ENCODE results near the gene C4orf51.

The C4orf51 gene

GRCh38 chr4:145732895-145733880, 53.2 kb downstream of the C4orf51 start:
- no peaks in the 10 kb centered on the region for H3K36me3 ChIP-seq (ENCODE audit: insufficient read depth, low read depth, low read length)
- H3K27me3 ChIP-seq (ENCODE audit: insufficient read depth, low read length), result no peaks in the 10 kb centered on the region
- H3K9ac ChIP-seq (ENCODE audit: low read depth, low read length), result peak overlapping the region; percentile 85; the same call in 1 of the 2 replicates
- peak overlapping the region; percentile 62 for H3K27ac ChIP-seq (ENCODE audit: low read length)
- H3K4me1 ChIP-seq (ENCODE audit: insufficient read depth, low read length), result peaks cover 21% of the 10 kb centered on the region
- H3K4me3 ChIP-seq (ENCODE audit: low read length), result peak overlapping the region; percentile 61; the same call in 1 of the 2 replicates
- H3K9me3 ChIP-seq (ENCODE audit: insufficient read depth, low read depth, low read length), result no peaks in the 10 kb centered on the region

GRCh38 chr4:145734031-145734430, 54.1 kb downstream of the C4orf51 start:
- H3K27ac ChIP-seq (ENCODE audit: low read length), result no peak overlapping the region
- peak overlapping the region; percentile 84; the same call in 1 of the 2 replicates for H3K9ac ChIP-seq (ENCODE audit: low read depth, low read length)
- peaks cover 21% of the 10 kb centered on the region for H3K4me1 ChIP-seq (ENCODE audit: insufficient read depth, low read length)
- no peaks in the 10 kb centered on the region for H3K9me3 ChIP-seq (ENCODE audit: insufficient read depth, low read depth, low read length)
- H3K27me3 ChIP-seq (ENCODE audit: insufficient read depth, low read length), result no peaks in the 10 kb centered on the region
- H3K36me3 ChIP-seq (ENCODE audit: insufficient read depth, low read depth, low read length), result no peaks in the 10 kb centered on the region
- H3K4me3 ChIP-seq (ENCODE audit: low read length), result peak overlapping the region; percentile 61; the same call in 1 of the 2 replicates

- H3K4me3 ChIP-seq (ENCODE audit: low read length), result no peak overlapping the region
- H3K9me3 ChIP-seq (ENCODE audit: insufficient read depth, low read depth, low read length), result no peaks in the 10 kb centered on the region
- no peak overlapping the region for H3K27ac ChIP-seq (ENCODE audit: low read length)
- no peaks in the 10 kb centered on the region for H3K36me3 ChIP-seq (ENCODE audit: insufficient read depth, low read depth, low read length)
- H3K27me3 ChIP-seq (ENCODE audit: insufficient read depth, low read length), result no peaks in the 10 kb centered on the region
- no peak overlapping the region for H3K9ac ChIP-seq (ENCODE audit: low read depth, low read length)
- H3K4me1 ChIP-seq (ENCODE audit: insufficient read depth, low read length), result peaks cover 21% of the 10 kb centered on the region
Observed at GRCh38 chr4:145734576-145735346, 54.8 kb downstream of the C4orf51 start.

- no peaks in the 10 kb centered on the region for H3K36me3 ChIP-seq (ENCODE audit: insufficient read depth, low read depth, low read length)
- no peak overlapping the region for H3K4me3 ChIP-seq (ENCODE audit: low read length)
- H3K27me3 ChIP-seq (ENCODE audit: insufficient read depth, low read length), result no peaks in the 10 kb centered on the region
- H3K27ac ChIP-seq (ENCODE audit: low read length), result no peak overlapping the region
- H3K9ac ChIP-seq (ENCODE audit: low read depth, low read length), result no peak overlapping the region
- H3K9me3 ChIP-seq (ENCODE audit: insufficient read depth, low read depth, low read length), result no peaks in the 10 kb centered on the region
- peaks cover 21% of the 10 kb centered on the region for H3K4me1 ChIP-seq (ENCODE audit: insufficient read depth, low read length)
Observed at GRCh38 chr4:145735347-145735675, 55.4 kb downstream of the C4orf51 start.

- no peak overlapping the region for H3K9ac ChIP-seq (ENCODE audit: low read depth, low read length)
- peaks cover 25% of the 10 kb centered on the region for H3K4me1 ChIP-seq (ENCODE audit: insufficient read depth, low read length)
- no peak overlapping the region for H3K4me3 ChIP-seq (ENCODE audit: low read length)
- H3K27ac ChIP-seq (ENCODE audit: low read length), result no peak overlapping the region
- H3K27me3 ChIP-seq (ENCODE audit: insufficient read depth, low read length), result no peaks in the 10 kb centered on the region
- H3K9me3 ChIP-seq (ENCODE audit: insufficient read depth, low read depth, low read length), result no peaks in the 10 kb centered on the region
- no peaks in the 10 kb centered on the region for H3K36me3 ChIP-seq (ENCODE audit: insufficient read depth, low read depth, low read length)
Observed at GRCh38 chr4:145735827-145736226, 55.9 kb downstream of the C4orf51 start.

GRCh38 chr4:145736241-145736831, 56.4 kb downstream of the C4orf51 start:
- Histone ChIP-seq H3K27me3 (ENCODE audit: insufficient read depth, low read length) (no peaks in the 10 kb centered on the region), H3K4me3 (ENCODE audit: low read length) (no peak overlapping the region), H3K9me3 (ENCODE audit: insufficient read depth, low read depth, low read length) (no peaks in the 10 kb centered on the region), H3K36me3 (ENCODE audit: insufficient read depth, low read depth, low read length) (no peaks in the 10 kb centered on the region), H3K27ac (ENCODE audit: low read length) (no peak overlapping the region), H3K9ac (ENCODE audit: low read depth, low read length) (no peak overlapping the region), H3K4me1 (ENCODE audit: insufficient read depth, low read length) (peaks cover 26% of the 10 kb centered on the region)

- no peak overlapping the region for H3K4me3 ChIP-seq (ENCODE audit: low read length)
- peaks cover 13% of the 10 kb centered on the region for H3K4me1 ChIP-seq (ENCODE audit: insufficient read depth, low read length)
- no peak overlapping the region for H3K9ac ChIP-seq (ENCODE audit: low read depth, low read length)
- H3K27ac ChIP-seq (ENCODE audit: low read length), result no peak overlapping the region
- no peaks in the 10 kb centered on the region for H3K9me3 ChIP-seq (ENCODE audit: insufficient read depth, low read depth, low read length)
- no peaks in the 10 kb centered on the region for H3K27me3 ChIP-seq (ENCODE audit: insufficient read depth, low read length)
- H3K36me3 ChIP-seq (ENCODE audit: insufficient read depth, low read depth, low read length), result no peaks in the 10 kb centered on the region; the same call in 1 of the 2 replicates
Observed at GRCh38 chr4:145739845-145740244, 59.9 kb downstream of the C4orf51 start.

- peaks cover 6% of the 10 kb centered on the region for H3K4me1 ChIP-seq (ENCODE audit: insufficient read depth, low read length)
Observed at GRCh38 chr4:145740806-145741205, 60.9 kb downstream of the C4orf51 start.

GRCh38 chr4:145743641-145744040, 63.7 kb downstream of the C4orf51 start:
- no peaks in the 10 kb centered on the region for H3K27me3 ChIP-seq (ENCODE audit: insufficient read depth, low read length)
- no peaks in the 10 kb centered on the region; the same call in 1 of the 2 replicates for H3K36me3 ChIP-seq (ENCODE audit: insufficient read depth, low read depth, low read length)
- peaks cover 6% of the 10 kb centered on the region; the same call in 1 of the 2 replicates for H3K4me1 ChIP-seq (ENCODE audit: insufficient read depth, low read length)
- no peak overlapping the region for H3K9ac ChIP-seq (ENCODE audit: low read depth, low read length)
- H3K27ac ChIP-seq (ENCODE audit: low read length), result no peak overlapping the region
- no peaks in the 10 kb centered on the region for H3K9me3 ChIP-seq (ENCODE audit: insufficient read depth, low read depth, low read length)
- no peak overlapping the region for H3K4me3 ChIP-seq (ENCODE audit: low read length)

More at GRCh38 chr4:145740806-145741205, 60.9 kb downstream of the C4orf51 start:
- no peaks in the 10 kb centered on the region for H3K9me3 ChIP-seq (ENCODE audit: insufficient read depth, low read depth, low read length)
- H3K36me3 ChIP-seq (ENCODE audit: insufficient read depth, low read depth, low read length), result no peaks in the 10 kb centered on the region; the same call in 1 of the 2 replicates
- H3K9ac ChIP-seq (ENCODE audit: low read depth, low read length), result no peak overlapping the region
- no peak overlapping the region for H3K27ac ChIP-seq (ENCODE audit: low read length)
- no peaks in the 10 kb centered on the region for H3K27me3 ChIP-seq (ENCODE audit: insufficient read depth, low read length)
- H3K4me3 ChIP-seq (ENCODE audit: low read length), result no peak overlapping the region

GRCh38 chr4:145755802-145756201, 75.9 kb downstream of the C4orf51 start:
- Histone ChIP-seq H3K9me3 (ENCODE audit: insufficient read depth, low read depth, low read length) (no peaks in the 10 kb centered on the region), H3K27me3 (ENCODE audit: insufficient read depth, low read length) (no peaks in the 10 kb centered on the region), H3K9ac (ENCODE audit: low read depth, low read length) (no peak overlapping the region), H3K4me3 (ENCODE audit: low read length) (no peak overlapping the region), H3K27ac (ENCODE audit: low read length) (no peak overlapping the region), H3K4me1 (ENCODE audit: insufficient read depth, low read length) (no peaks in the 10 kb centered on the region), H3K36me3 (ENCODE audit: insufficient read depth, low read depth, low read length) (peaks cover 24% of the 10 kb centered on the region)

- Histone ChIP-seq H3K4me3 (ENCODE audit: low read length) (no peak overlapping the region), H3K4me1 (ENCODE audit: insufficient read depth, low read length) (no peaks in the 10 kb centered on the region), H3K36me3 (ENCODE audit: insufficient read depth, low read depth, low read length) (peaks cover 29% of the 10 kb centered on the region), H3K9ac (ENCODE audit: low read depth, low read length) (no peak overlapping the region), H3K27ac (ENCODE audit: low read length) (no peak overlapping the region), H3K27me3 (ENCODE audit: insufficient read depth, low read length) (no peaks in the 10 kb centered on the region), H3K9me3 (ENCODE audit: insufficient read depth, low read depth, low read length) (no peaks in the 10 kb centered on the region)
Observed at GRCh38 chr4:145756244-145756643, 76.3 kb downstream of the C4orf51 start.
